HG03469 (cell line): ENCODE results near the gene ARHGAP8.
"Not testable (repeated sequence)": the region's sequence is repeated elsewhere in the genome, so short reads cannot be mapped to it uniquely, and the experiment has no call there.

Experiments
- ATAC-seq: cut with Tn5 transposase; IDR thresholded peaks from one replicate; pipeline ENCODE4 v1.9.1; 2021; ENCODE audit warnings: mild to moderate bottlenecking, moderate library complexity, moderate number of reproducible peaks; ENCODE audit not compliant: unreplicated experiment

The ARHGAP8 gene

GRCh38 chr22:44901301-44901700, 148.9 kb downstream of the ARHGAP8 start:
- ATAC-seq: no peak

GRCh38 chr22:44903164-44903563, 150.8 kb downstream of the ARHGAP8 start:
- not testable (repeated sequence) for ATAC-seq

DNA sequence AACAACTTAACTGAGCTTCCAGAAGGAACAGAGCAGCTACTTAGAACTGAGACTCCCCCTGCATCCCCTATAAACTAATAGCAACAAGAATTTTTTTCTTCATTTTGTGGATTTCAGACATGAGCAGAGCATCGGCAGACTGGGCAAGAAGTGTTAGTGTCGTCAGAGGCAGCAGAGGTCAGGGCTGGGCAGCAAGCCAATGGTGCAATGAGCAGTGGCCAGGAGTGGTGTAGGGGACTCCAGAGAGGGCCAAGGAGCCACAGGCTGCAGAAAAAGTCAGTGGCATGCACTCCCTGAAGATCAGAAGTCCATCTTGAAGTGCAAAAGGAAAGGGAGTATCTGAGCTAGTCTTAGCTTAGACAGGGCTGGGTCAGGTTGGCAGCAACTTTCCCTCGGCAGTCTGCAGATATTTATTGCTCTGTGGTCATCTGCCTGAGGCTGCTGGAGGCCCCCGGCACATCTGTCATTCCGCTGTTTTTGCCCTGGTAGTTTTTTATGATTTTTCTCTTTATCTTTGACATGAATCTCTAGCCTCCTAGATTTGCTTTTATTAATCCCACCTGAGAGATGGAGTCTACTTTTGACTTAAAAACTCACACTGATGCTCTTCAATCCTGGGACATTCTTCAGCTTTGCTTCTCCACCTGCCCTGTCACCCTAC, 152.2 kb downstream of the ARHGAP8 start:
- ATAC-seq: not testable (repeated sequence)

DNA sequence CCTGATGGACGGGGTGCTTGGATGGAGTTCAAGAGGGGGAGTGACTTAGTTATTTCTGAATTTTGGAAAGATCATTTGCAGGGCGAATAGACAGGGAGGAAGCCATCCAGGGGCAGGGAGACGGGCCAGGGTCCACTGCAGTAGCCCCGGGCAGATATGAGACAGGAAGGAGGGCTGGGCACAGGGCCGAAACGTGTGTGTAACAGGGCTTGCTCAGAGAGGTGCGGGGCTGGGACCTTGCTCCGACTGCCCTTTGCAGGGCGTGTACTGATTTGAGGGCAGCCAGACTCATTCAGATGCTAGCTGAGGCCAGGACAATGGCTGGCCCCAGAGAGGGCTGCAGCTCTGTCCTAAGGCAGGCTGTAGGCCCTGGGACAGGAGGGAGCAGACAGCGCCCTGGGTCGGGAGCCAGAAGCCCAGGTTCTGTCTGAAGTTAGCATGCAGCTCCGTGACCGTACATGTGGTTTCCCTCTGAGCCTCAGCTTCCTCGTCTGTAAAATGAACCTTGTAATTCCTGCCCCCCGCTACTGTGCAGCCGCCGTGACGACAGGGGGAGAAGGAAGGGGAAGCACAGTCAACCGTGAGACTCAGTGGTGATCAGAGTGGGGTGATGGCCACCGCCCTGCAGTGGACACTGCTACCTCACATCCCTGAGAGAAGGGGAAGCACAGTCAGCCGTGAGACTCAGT, 154.0 kb downstream of the ARHGAP8 start:
- no peak for ATAC-seq

- no peak for ATAC-seq
Measured at GRCh38 chr22:44906999-44907644, 154.7 kb downstream of the ARHGAP8 start.

DNA sequence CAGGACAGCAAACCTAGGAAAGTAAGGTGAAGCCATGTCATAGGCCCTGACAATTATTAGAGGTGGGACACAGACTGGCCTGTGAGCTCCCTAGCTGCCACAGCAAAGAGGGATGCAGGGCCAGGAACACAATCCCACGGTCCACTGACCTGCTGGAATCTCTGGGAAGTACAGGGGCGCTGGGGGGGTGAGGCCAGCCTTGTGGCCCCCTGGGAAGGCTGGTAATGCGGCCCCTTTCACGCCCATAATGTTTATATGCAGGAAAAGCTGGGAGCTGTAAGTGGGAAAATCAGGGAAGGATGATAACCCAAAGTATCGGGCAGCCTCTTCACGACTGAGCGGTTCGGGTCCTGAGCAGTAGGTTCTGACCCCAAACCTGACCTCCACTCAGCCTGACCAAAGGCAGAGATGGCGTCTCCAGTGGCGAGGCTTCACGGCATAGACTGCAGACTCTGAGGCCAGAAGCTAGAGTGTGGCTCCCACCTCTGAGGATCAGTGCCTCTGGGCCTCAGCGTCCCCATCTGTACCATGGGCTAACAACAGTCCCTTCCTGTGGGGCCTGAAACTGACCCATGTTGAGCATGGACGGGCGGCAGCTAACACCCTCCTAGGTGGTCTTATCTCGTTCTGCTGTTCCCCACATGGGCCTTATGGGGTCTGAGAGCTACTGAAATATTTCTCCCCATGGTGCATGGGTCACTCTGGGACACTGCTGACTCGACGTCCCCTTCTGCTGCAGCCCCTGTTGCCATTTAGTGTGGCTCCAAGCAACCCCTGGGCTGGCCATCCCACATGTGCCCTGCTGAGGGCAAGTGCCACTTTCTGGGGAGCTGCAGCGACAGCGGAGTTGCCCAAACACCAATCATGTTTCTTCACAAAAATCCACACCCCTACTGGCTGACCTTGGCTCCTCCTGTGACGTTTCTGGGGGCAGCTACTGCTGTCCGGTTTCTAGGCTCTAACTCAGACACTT, 155.7 kb downstream of the ARHGAP8 start:
- ATAC-seq: no peak

- no peak for ATAC-seq
Measured at GRCh38 chr22:44909241-44909640, 156.9 kb downstream of the ARHGAP8 start.
